ENCODE measurements around the gene FOXN4.

- no peak for TF ChIP-seq IRF2 (CRISPR knock-in tag; IDR thresholded peaks at IDR 0.05)
- TF ChIP-seq ELF4 (CRISPR knock-in tag; IDR thresholded peaks at IDR 0.05) = no peak
- TF ChIP-seq POLR2A (conservative IDR thresholded peaks at IDR 0.05) = no peak
- TF ChIP-seq TCF7L2 (IDR thresholded peaks at IDR 0.05; ENCODE audit: low read depth, low read length) = no peak
- no peak for TF ChIP-seq ZNF830 (CRISPR knock-in tag; IDR thresholded peaks at IDR 0.05)
- no peak for TF ChIP-seq SMARCA4 (IDR thresholded peaks at IDR 0.05)
Measured at GRCh38 chr12:109264943-109265650, 44.0 kb downstream of the FOXN4 start.
